HG03469 (cell line): ENCODE results near the gene OLA1.

ENCODE experiments used
- ATAC-seq: cut with Tn5 transposase; IDR thresholded peaks from one replicate; pipeline ENCODE4 v1.9.1; 2021; ENCODE audit warnings: mild to moderate bottlenecking, moderate library complexity, moderate number of reproducible peaks; ENCODE audit not compliant: unreplicated experiment

OLA1 gene

GRCh38 chr2:174224665-174225288, 23.6 kb downstream of the OLA1 start:
- no peak for ATAC-seq

- ATAC-seq = no peak
Measured at GRCh38 chr2:174224125-174224524, 24.2 kb downstream of the OLA1 start.

- ATAC-seq = no peak
Measured at GRCh38 chr2:174223388-174223787, 24.9 kb downstream of the OLA1 start.

- no peak for ATAC-seq
Measured at GRCh38 chr2:174222154-174222553, 26.2 kb downstream of the OLA1 start.

GRCh38 chr2:174219321-174219720, 29.0 kb downstream of the OLA1 start:
- ATAC-seq = no peak

- ATAC-seq = no peak
Measured at GRCh38 chr2:174218773-174219172, 29.6 kb downstream of the OLA1 start.

- no peak for ATAC-seq
Measured at GRCh38 chr2:174217869-174218268, 30.5 kb downstream of the OLA1 start.

GRCh38 chr2:174211954-174212353, 36.4 kb downstream of the OLA1 start:
- ATAC-seq = no peak

- ATAC-seq = no peak
Measured at GRCh38 chr2:174210862-174211261, 37.5 kb downstream of the OLA1 start.

GRCh38 chr2:174209325-174209724, 39.0 kb downstream of the OLA1 start:
- ATAC-seq = no peak

GRCh38 chr2:174208026-174208425, 40.3 kb downstream of the OLA1 start:
- no peak for ATAC-seq

GRCh38 chr2:174205562-174205961, 42.8 kb downstream of the OLA1 start:
- no peak for ATAC-seq

GRCh38 chr2:174202188-174202587, 46.1 kb downstream of the OLA1 start:
- ATAC-seq = no peak

- ATAC-seq = no peak
Measured at GRCh38 chr2:174198846-174199564, 49.3 kb downstream of the OLA1 start.

- no peak for ATAC-seq
Measured at GRCh38 chr2:174195253-174195652, 53.1 kb downstream of the OLA1 start.

- no peak for ATAC-seq
Measured at GRCh38 chr2:174193737-174194136, 54.6 kb downstream of the OLA1 start.

- no peak for ATAC-seq
Measured at GRCh38 chr2:174192664-174193063, 55.7 kb downstream of the OLA1 start.

- ATAC-seq = no peak
Measured at GRCh38 chr2:174191342-174192074, 56.8 kb downstream of the OLA1 start.

GRCh38 chr2:174184915-174185314, 63.4 kb downstream of the OLA1 start:
- no peak for ATAC-seq

- no peak for ATAC-seq
Measured at GRCh38 chr2:174184504-174184903, 63.8 kb downstream of the OLA1 start.

- no peak for ATAC-seq
Measured at GRCh38 chr2:174183076-174183475, 65.3 kb downstream of the OLA1 start.

GRCh38 chr2:174181368-174181767, 67.0 kb downstream of the OLA1 start:
- ATAC-seq = no peak
